ENCODE measurements around the gene CACYBP. TPM values are rescaled to one million over a fixed set of nuclear protein-coding genes. Genes with fewer than 3 reads are reported as not detected.

CACYBP gene
- total RNA-seq, 2 experiments from 2014 or later = 343 to 473 TPM

GRCh38 chr1:175036476-175036875 is 36.7 kb downstream of the CACYBP start:
- no peak overlapping the region for H3K4me3 ChIP-seq (ENCODE audit: low read depth, low read length, poor library complexity, severe bottlenecking)
- H4K20me1 ChIP-seq (ENCODE audit: insufficient read depth, low read length) = no peaks in the 10 kb centered on the region
- no peaks in the 10 kb centered on the region for H3K79me2 ChIP-seq (ENCODE audit: insufficient read depth, low read depth, low read length)
- CTCF ChIA-PET (ENCODE audit: unreplicated experiment) = interaction anchor here (0.8 kb wide), 1 partner anchor 110 kb away, joined by 3 read pairs; no protein-coding TSS in a partner anchor
- H3K9me3 ChIP-seq (ENCODE audit: low read length) = no peaks in the 10 kb centered on the region
- intact Hi-C loops (cut with micrococcal nuclease; ENCODE audit: unreplicated experiment) = no loop called here
- POLR2A ChIA-PET = no interaction called here
- H3K4me1 ChIP-seq (ENCODE audit: insufficient read depth, low read length, poor library complexity, severe bottlenecking) = no peaks in the 10 kb centered on the region
- H3K4me2 ChIP-seq (ENCODE audit: low read length) = no peak overlapping the region
- TF ChIP-seq CTCF (conservative IDR thresholded peaks at IDR 0.05; ENCODE audit: low read length) (no peak), EZH2phosphoT487 (IDR thresholded peaks at IDR 0.05; ENCODE audit: borderline replicate concordance, low read depth, low read length) (no peak)
- H2AFZ ChIP-seq (ENCODE audit: low read length) = no peak overlapping the region
- H3K9me2 ChIP-seq (ENCODE audit: insufficient read depth, low read length) = no peaks in the 10 kb centered on the region
- no peak for DNase-seq (ENCODE audit: low spot score)
- H3K36me3 ChIP-seq (ENCODE audit: insufficient read depth, low read length) = no peaks in the 10 kb centered on the region
- no TSS peak for BruUV-seq (replicated peaks)
- H3K27ac ChIP-seq (ENCODE audit: low read depth, low read length, poor library complexity, severe bottlenecking) = no peak overlapping the region

- Histone ChIP-seq H3K79me2 (ENCODE audit: insufficient read depth, low read depth, low read length) (no peaks in the 10 kb centered on the region), H3K9me2 (ENCODE audit: insufficient read depth, low read length) (no peaks in the 10 kb centered on the region), H3K36me3 (ENCODE audit: insufficient read depth, low read length) (no peaks in the 10 kb centered on the region), H3K4me1 (ENCODE audit: insufficient read depth, low read length, poor library complexity, severe bottlenecking) (no peaks in the 10 kb centered on the region), H3K4me3 (ENCODE audit: low read depth, low read length, poor library complexity, severe bottlenecking) (no peak overlapping the region), H3K9me3 (ENCODE audit: low read length) (no peaks in the 10 kb centered on the region), H4K20me1 (ENCODE audit: insufficient read depth, low read length) (no peaks in the 10 kb centered on the region), H3K4me2 (ENCODE audit: low read length) (no peak overlapping the region), H3K27ac (ENCODE audit: low read depth, low read length, poor library complexity, severe bottlenecking) (no peak overlapping the region), H2AFZ (ENCODE audit: low read length) (no peak overlapping the region)
- DNase-seq (ENCODE audit: low spot score) = no peak
- CTCF ChIA-PET (ENCODE audit: unreplicated experiment) = no interaction called here
- TF ChIP-seq EZH2phosphoT487 (IDR thresholded peaks at IDR 0.05; ENCODE audit: borderline replicate concordance, low read depth, low read length) (no peak), CTCF (conservative IDR thresholded peaks at IDR 0.05; ENCODE audit: low read length) (no peak)
- POLR2A ChIA-PET = no interaction called here
- intact Hi-C loops (cut with micrococcal nuclease; ENCODE audit: unreplicated experiment) = no loop called here
- no TSS peak for BruUV-seq (replicated peaks)
Measured at GRCh38 chr1:175037416-175037815, 37.7 kb downstream of the CACYBP start.

GRCh38 chr1:175040324-175040879 is 40.7 kb downstream of the CACYBP start:
- ChIA-PET POLR2A (interaction anchor here (0.7 to 1.3 kb wide), 2 partner anchors 10 to 22 kb away, joined by 3 read pairs; no protein-coding TSS in a partner anchor), CTCF (ENCODE audit: unreplicated experiment) (interaction anchor here (1.1 kb wide), 1 partner anchor 11 kb away, joined by 3 read pairs; no protein-coding TSS in a partner anchor)
- TF ChIP-seq EZH2phosphoT487 (IDR thresholded peaks at IDR 0.05; ENCODE audit: borderline replicate concordance, low read depth, low read length) = no peak
- TF ChIP-seq CTCF (conservative IDR thresholded peaks at IDR 0.05; ENCODE audit: low read length) = no peak
- H3K4me2 ChIP-seq (ENCODE audit: low read length) = no peak overlapping the region
- H2AFZ ChIP-seq (ENCODE audit: low read length) = no peak overlapping the region
- H3K4me1 ChIP-seq (ENCODE audit: insufficient read depth, low read length, poor library complexity, severe bottlenecking) = no peaks in the 10 kb centered on the region
- H3K27ac ChIP-seq (ENCODE audit: low read depth, low read length, poor library complexity, severe bottlenecking) = no peak overlapping the region
- no peaks in the 10 kb centered on the region for H4K20me1 ChIP-seq (ENCODE audit: insufficient read depth, low read length)
- intact Hi-C loops (cut with micrococcal nuclease; ENCODE audit: unreplicated experiment) = no loop called here
- no TSS peak for BruUV-seq (replicated peaks)
- H3K79me2 ChIP-seq (ENCODE audit: insufficient read depth, low read depth, low read length) = no peaks in the 10 kb centered on the region
- DNase-seq (ENCODE audit: low spot score) = no peak
- no peaks in the 10 kb centered on the region for H3K9me3 ChIP-seq (ENCODE audit: low read length)
- no peaks in the 10 kb centered on the region for H3K9me2 ChIP-seq (ENCODE audit: insufficient read depth, low read length)
- H3K4me3 ChIP-seq (ENCODE audit: low read depth, low read length, poor library complexity, severe bottlenecking) = no peak overlapping the region
- no peaks in the 10 kb centered on the region for H3K36me3 ChIP-seq (ENCODE audit: insufficient read depth, low read length)

Measured in OCI-LY7 (cell line).